IMR-90 (cell line): ENCODE measurements around the gene SEC14L6. TPM values are rescaled to one million over a fixed set of nuclear protein-coding genes. Genes with fewer than 3 reads are reported as not detected.

Experiments used
- ATAC-seq: fragments of 200-7000 bp; cut with Tn5 transposase; 2 replicates; pipeline ENCODE4 v1.9.1; 2020; ENCODE audit warnings: low read depth, mild to moderate bottlenecking, moderate library complexity
- BruUV-seq: library from RNA; stranded (reverse); fragments of 400-500 nt; replicated peaks from 2 replicates; lab custom pipeline; 2021; lab: Mats Ljungman, UMichigan
- CTCF ChIA-PET: fragments of 300-600 bp; formaldehyde crosslinking; extraction: SDS; loops from one replicate; lab custom pipeline; 2021; ENCODE audit warnings: antibody characterized with exemption; lab: Yijun Ruan, JAX
- POLR2A ChIA-PET: fragments of 300-600 bp; sonication (Branson Sonifier 250); formaldehyde crosslinking; loops from one replicate; lab custom pipeline; 2022; ENCODE audit warnings: antibody characterized with exemption; ENCODE audit not compliant: unreplicated experiment; lab: Charles Lee
- DNase-seq: peaks from one replicate; pipeline ENCODE4 v3.0.0; 2013
- H2AFZ ChIP-seq: replicated peaks from 2 replicates; pipeline ENCODE3; 2013; ENCODE audit warnings: low read length, mild to moderate bottlenecking; ENCODE audit not compliant: poor library complexity
- H2AK5ac ChIP-seq: 2 replicates; pipeline ENCODE4 v1.6.1; 2013; ENCODE audit warnings: low read depth, low read length, inconsistent platforms
- H2AK9ac ChIP-seq: replicated peaks from 2 replicates; pipeline ENCODE3; 2013; ENCODE audit warnings: mild to moderate bottlenecking, low read depth, low read length, moderate library complexity; ENCODE audit not compliant: poor library complexity
- H2BK120ac ChIP-seq: 2 replicates; pipeline ENCODE4 v1.6.1; 2013; ENCODE audit warnings: low read depth, low read length, inconsistent platforms
- H2BK15ac ChIP-seq: 3 replicates; pipeline ENCODE4 v1.6.1; 2013; ENCODE audit warnings: low read depth, low read length, inconsistent platforms
- H2BK20ac ChIP-seq: 2 replicates; pipeline ENCODE4 v1.6.1; 2013; ENCODE audit warnings: low read depth, mild to moderate bottlenecking, inconsistent platforms, low read length, moderate library complexity
- H2BK5ac ChIP-seq: 2 replicates; pipeline ENCODE4 v1.6.1; 2013; ENCODE audit warnings: mild to moderate bottlenecking, low read depth, low read length, inconsistent platforms; ENCODE audit not compliant: poor library complexity, severe bottlenecking
- H3K14ac ChIP-seq: replicated peaks from 2 replicates; pipeline ENCODE4 v1.6.1; 2013; ENCODE audit warnings: low read depth, low read length, inconsistent platforms
- H3K18ac ChIP-seq: 2 replicates; pipeline ENCODE4 v1.6.1; 2013; ENCODE audit warnings: low read depth, low read length, control low read depth
- H3K23ac ChIP-seq: 2 replicates; pipeline ENCODE4 v1.6.1; 2013; ENCODE audit warnings: low read depth, low read length, inconsistent platforms
- H3K27ac ChIP-seq: 2 replicates; pipeline ENCODE4 v1.5.1; 2013; ENCODE audit warnings: mild to moderate bottlenecking, control low read depth, low read length; ENCODE audit not compliant: insufficient read depth
- H3K27me3 ChIP-seq: 2 replicates; pipeline ENCODE4 v1.6.1; 2013; ENCODE audit warnings: low read length; ENCODE audit not compliant: control insufficient read depth, insufficient read depth
- H3K36me3 ChIP-seq: 2 replicates; pipeline ENCODE4 v1.6.1; 2013; ENCODE audit warnings: low read length, mixed read lengths; ENCODE audit not compliant: control insufficient read depth, insufficient read depth
- H3K4ac ChIP-seq: 2 replicates; pipeline ENCODE4 v1.6.1; 2013; ENCODE audit warnings: low read depth, low read length, inconsistent platforms
- H3K4me1 ChIP-seq: 2 replicates; pipeline ENCODE4 v1.6.1; 2013; ENCODE audit warnings: low read length, mixed read lengths; ENCODE audit not compliant: control insufficient read depth, insufficient read depth
- H3K4me2 ChIP-seq: 2 replicates; pipeline ENCODE4 v1.6.1; 2013; ENCODE audit warnings: low read depth, mild to moderate bottlenecking, control low read depth, low read length, moderate library complexity
- H3K4me3 ChIP-seq: 2 replicates; pipeline ENCODE4 v1.5.1; 2013; ENCODE audit warnings: low read depth, mild to moderate bottlenecking, control low read depth, low read length, moderate library complexity; ENCODE audit not compliant: insufficient read depth
- H3K56ac ChIP-seq: 2 replicates; pipeline ENCODE4 v1.6.1; 2013; ENCODE audit warnings: low read length, inconsistent platforms; ENCODE audit not compliant: insufficient read depth; ENCODE audit errors: extremely low read depth
- H3K79me1 ChIP-seq, 2 experiments: 2 replicates each; pipeline ENCODE4 v1.6.1; 2013; ENCODE audit warnings: low read length in 2 of 2, inconsistent platforms in 1 of 2, low read depth in 1 of 2
- H3K9ac ChIP-seq: 2 replicates; pipeline ENCODE4 v1.6.1; 2013; ENCODE audit warnings: low read depth, low read length, control low read depth
- H3K9me1 ChIP-seq: 2 replicates; pipeline ENCODE4 v1.6.1; 2013; ENCODE audit warnings: low read length, inconsistent platforms; ENCODE audit not compliant: insufficient read depth
- H3K9me3 ChIP-seq: 2 replicates; pipeline ENCODE4 v1.6.1; 2013; ENCODE audit warnings: low read length; ENCODE audit not compliant: control insufficient read depth, insufficient read depth
- H4K20me1 ChIP-seq: 2 replicates; pipeline ENCODE4 v1.6.1; 2013; ENCODE audit warnings: low read length, inconsistent platforms; ENCODE audit not compliant: insufficient read depth
- H4K5ac ChIP-seq: 2 replicates; pipeline ENCODE4 v1.6.1; 2013; ENCODE audit warnings: mild to moderate bottlenecking, low read depth, low read length, control low read depth
- H4K8ac ChIP-seq, 2 experiments: 2 replicates each; pipeline ENCODE4 v1.6.1; 2013; ENCODE audit warnings: low read depth in 2 of 2, low read length in 2 of 2, control low read depth in 1 of 2, inconsistent platforms in 1 of 2
- H4K91ac ChIP-seq: 2 replicates; pipeline ENCODE4 v1.6.1; 2013; ENCODE audit warnings: low read depth, low read length, inconsistent platforms; ENCODE audit not compliant: insufficient read depth
- CHD1 ChIP-seq: IDR thresholded peaks from 2 replicates; pipeline ENCODE4 v1.6.1; 2012; ENCODE audit warnings: low read depth, low read length, improper control_type of control experiment
- CTCF ChIP-seq: conservative IDR thresholded peaks from 2 replicates; pipeline ENCODE4 v1.5.1; 2012; ENCODE audit warnings: mild to moderate bottlenecking, low read depth, low read length, improper control_type of control experiment
- ELK1 ChIP-seq: fragments of 150-350 bp; IDR thresholded peaks from 2 replicates; pipeline ENCODE4 v1.6.1; 2016; ENCODE audit warnings: low read depth, mild to moderate bottlenecking, low read length, moderate library complexity, borderline replicate concordance
- FOS ChIP-seq: fragments of 150-350 bp; IDR thresholded peaks from 2 replicates; pipeline ENCODE4 v1.6.1; 2016; ENCODE audit warnings: low read depth, low read length
- MAFK ChIP-seq: IDR thresholded peaks from 2 replicates; pipeline ENCODE4 v1.6.1; 2012; ENCODE audit warnings: low read depth, low read length, improper control_type of control experiment
- NFE2L2 ChIP-seq: fragments of 150-350 bp; IDR thresholded peaks from 2 replicates; pipeline ENCODE4 v1.6.1; 2016; ENCODE audit warnings: low read depth, mild to moderate bottlenecking, low read length
- POLR2A ChIP-seq: IDR thresholded peaks from 2 replicates; pipeline ENCODE4 v1.6.1; 2012; ENCODE audit warnings: mild to moderate bottlenecking, low read depth, low read length
- RAD21 ChIP-seq: IDR thresholded peaks from 2 replicates; pipeline ENCODE4 v1.6.1; 2012; ENCODE audit warnings: low read length, improper control_type of control experiment
- RCOR1 ChIP-seq: IDR thresholded peaks from 2 replicates; pipeline ENCODE4 v1.6.1; 2012; ENCODE audit warnings: mild to moderate bottlenecking, low read length, improper control_type of control experiment; ENCODE audit not compliant: insufficient replicate concordance
- RFX5 ChIP-seq: IDR thresholded peaks from 2 replicates; pipeline ENCODE4 v1.8.0; 2012; ENCODE audit warnings: low read depth, mild to moderate bottlenecking, low read length, moderate library complexity
- SMC3 ChIP-seq: fragments of 150-350 bp; IDR thresholded peaks from 2 replicates; pipeline ENCODE4 v1.6.1; 2016; ENCODE audit warnings: low read depth, mild to moderate bottlenecking, antibody characterized with exemption, low read length, moderate library complexity
- USF2 ChIP-seq: fragments of 150-350 bp; IDR thresholded peaks from 2 replicates; pipeline ENCODE4 v1.6.1; 2017; ENCODE audit warnings: mild to moderate bottlenecking, antibody characterized with exemption, low read length, low read depth
- WGBS, 2 experiments: methylation state at CpG; one replicate each; pipeline versions ENCODE4 v1.1.5 to v1.1.7; 2013; ENCODE audit warnings: missing lambda C conversion rate in 2 of 2; ENCODE audit not compliant: insufficient read length in 1 of 2; ENCODE audit errors: extremely low coverage in 2 of 2; 5-methylcytosine and 5-hydroxymethylcytosine counted together
- dilution Hi-C: fragments of 300-500 bp; cut with HindIII; formaldehyde crosslinking; loops from one replicate; pipeline ENCODE4 v1.14.3; 2018; ENCODE audit warnings: low sequenced_read_pairs; ENCODE audit not compliant: unreplicated experiment
- in situ Hi-C: fragments of 300-500 bp; cut with MboI; formaldehyde crosslinking; loops from 3 replicates; pipeline ENCODE4 v1.14.3; 2019; ENCODE audit warnings: low sequenced_read_pairs, inconsistent platforms, mixed read lengths
- intact Hi-C: fragments of 100-400 bp; cut with micrococcal nuclease; formaldehyde crosslinking; loops from 2 replicates; pipeline ENCODE4 v1.10.0; 2022
- polyA plus RNA-seq, 3 experiments: library from polyadenylated mRNA; depleted of rRNA; stranded (reverse); fragments of >200 nt; gene quantifications; 2 replicates each; pipeline ENCODE4 v1.2.3, GENCODE V29; 2012; ENCODE audit warnings: low replicate concordance in 1 of 3
- total RNA-seq: library from RNA; depleted of rRNA; stranded (reverse); fragments of >200 nt; gene quantifications from 2 replicates; pipeline ENCODE4 v1.2.3, GENCODE V29; 2012

SEC14L6 gene
- total and polyA plus RNA-seq, 2 of the 4 experiments (the other 2 are of a cell fraction), result 0.09 TPM; not detected in 1

GRCh38 chr22:30574095-30574981, 27.8 kb upstream of the SEC14L6 start, which contains the start of gene GAL3ST1 (continued):
- no peak for TF ChIP-seq CHD1

- DNase-seq (no peak), ATAC-seq (no peak)
- intact Hi-C loops (no loop called here), dilution Hi-C loops (no loop called here), in situ Hi-C loops (no loop called here)
- Histone ChIP-seq H3K4ac (no peak overlapping the region), H2AK9ac (no peak overlapping the region), H2BK15ac (no peak overlapping the region), H3K79me1 (no peaks in the 10 kb centered on the region), H2AFZ (no peak overlapping the region), H3K9ac (no peak overlapping the region), H3K18ac (no peak overlapping the region), H3K4me1 (peaks cover 9% of the 10 kb centered on the region), H3K9me3 (no peaks in the 10 kb centered on the region), H3K56ac (no peak overlapping the region), H4K5ac (no peak overlapping the region), H3K27me3 (peaks cover 26% of the 10 kb centered on the region), H3K27ac (no peak overlapping the region), H2BK20ac (no peak overlapping the region), H3K14ac (no peak overlapping the region), H4K20me1 (no peaks in the 10 kb centered on the region; the same call in 1 of the 2 replicates), H3K4me3 (no peak overlapping the region), H2BK120ac (no peak overlapping the region), H3K9me1 (peaks cover 7% of the 10 kb centered on the region; the same call in 1 of the 2 replicates), H4K91ac (no peak overlapping the region), H2AK5ac (no peak overlapping the region), H4K8ac (no peak overlapping the region), H3K36me3 (peaks cover 24% of the 10 kb centered on the region), H3K4me2 (no peak overlapping the region), H3K23ac (no peak overlapping the region), H2BK5ac (no peak overlapping the region)
- ChIA-PET POLR2A (no interaction called here), CTCF (no interaction called here)
- WGBS, 2 experiments, result 57% methylated on average over 1 of the region's 7 CpGs; no CpG with 5 or more reads in 1 of the 2 experiments
- BruUV-seq, result no TSS peak
- TF ChIP-seq RAD21 (no peak), POLR2A (no peak), RFX5 (no peak), FOS (no peak), RCOR1 (no peak), ELK1 (no peak), SMC3 (no peak), CTCF (no peak), USF2 (no peak), CHD1 (no peak), MAFK (no peak), NFE2L2 (no peak)
These were observed 27.1 kb upstream of the SEC14L6 start for GRCh38 chr22:30573594-30574094.
